Thoracic aorta (tissue), 2 donors: ENCODE results near the gene ENOX1. TPM values are rescaled to one million over a fixed set of nuclear protein-coding genes. Genes with fewer than 3 reads are reported as not detected.

Source experiments
- ATAC-seq: fragments of 150-250 bp; one replicate; pipeline ENCODE4 v1.8.0; 2017; ENCODE audit warnings: low read depth; ENCODE audit not compliant: insufficient number of reproducible peaks, low FRiP score
- DNase-seq: peaks from one replicate; pipeline ENCODE4 v3.0.0-alpha.2; 2020; ENCODE audit warnings: low spot score
- H3K27ac ChIP-seq, 2 donors: fragments of 200-600 bp; sonication (generic); 1 replicate in 1 of 2; 2 replicates in 1 of 2; pipeline ENCODE4 v1.5.1; 2016; ENCODE audit warnings: mild to moderate bottlenecking in 2 of 2, moderate library complexity in 2 of 2
- H3K27me3 ChIP-seq: fragments of 200-600 bp; sonication (generic); replicated peaks from 2 replicates; pipeline ENCODE4 v1.6.0; 2016; ENCODE audit warnings: mild to moderate bottlenecking; ENCODE audit not compliant: insufficient read depth
- H3K36me3 ChIP-seq: fragments of 200-600 bp; sonication (generic); one replicate; pipeline ENCODE4 v1.5.1; 2016
- H3K4me1 ChIP-seq, 2 donors: fragments of 200-600 bp; sonication (generic); 1 replicate in 1 of 2; 2 replicates in 1 of 2; pipeline versions ENCODE4 v1.5.1 to v1.6.0; 2016; ENCODE audit warnings: low read depth in 2 of 2, mild to moderate bottlenecking in 1 of 2; ENCODE audit not compliant: control insufficient read depth in 1 of 2
- H3K4me3 ChIP-seq: fragments of 200-600 bp; sonication (generic); 2 replicates; pipeline ENCODE4 v1.5.1; 2016; ENCODE audit warnings: mild to moderate bottlenecking
- H3K9me3 ChIP-seq: fragments of 200-600 bp; sonication (generic); 2 replicates; pipeline ENCODE4 v1.5.1; 2016
- total RNA-seq, 2 donors: library from RNA; depleted of rRNA; stranded (reverse); fragments of >200 nt; gene quantifications; one replicate each; pipeline versions ENCODE4 v1.1.0 to v1.2.3, GENCODE V29; 2016
- TF ChIP-seq, protein P1 (sequence below): fragments of 200-600 bp; sonication (generic); IDR thresholded peaks from one replicate; pipeline ENCODE4 v1.5.1; 2019; ENCODE audit warnings: antibody characterized with exemption

ENOX1 gene
- total RNA-seq, 2 donors from 2014 or later = 0.41 to 2.3 TPM

DNA sequence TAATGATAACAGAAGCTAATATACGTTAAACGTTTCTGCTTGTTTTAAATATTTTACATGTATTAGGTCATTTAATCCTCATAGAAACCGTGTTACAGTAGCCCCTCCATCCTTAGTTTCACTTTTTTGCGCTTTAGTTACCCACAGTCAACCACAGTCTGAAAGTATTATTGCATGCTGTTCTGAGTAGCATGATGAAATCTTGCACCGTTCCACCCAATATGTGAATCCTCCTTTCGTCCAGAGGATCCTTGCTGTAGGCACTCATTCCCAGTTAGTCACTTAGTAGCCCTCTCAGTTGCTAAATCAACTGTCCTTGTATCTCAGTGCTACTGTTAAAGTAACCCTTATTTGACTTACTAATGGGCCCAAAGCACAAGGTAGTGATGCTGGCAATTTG lies 257.8 kb downstream of the ENOX1 start:
- Histone ChIP-seq H3K27me3 (no peaks in the 10 kb centered on the region), H3K4me1 (no peaks in the 10 kb centered on the region), H3K4me3 (no peak overlapping the region), H3K36me3 (no peaks in the 10 kb centered on the region), H3K9me3 (no peaks in the 10 kb centered on the region), H3K27ac (no peak overlapping the region)
- DNase-seq (no peak), ATAC-seq (no peak)
- TF ChIP-seq, protein P1, sequence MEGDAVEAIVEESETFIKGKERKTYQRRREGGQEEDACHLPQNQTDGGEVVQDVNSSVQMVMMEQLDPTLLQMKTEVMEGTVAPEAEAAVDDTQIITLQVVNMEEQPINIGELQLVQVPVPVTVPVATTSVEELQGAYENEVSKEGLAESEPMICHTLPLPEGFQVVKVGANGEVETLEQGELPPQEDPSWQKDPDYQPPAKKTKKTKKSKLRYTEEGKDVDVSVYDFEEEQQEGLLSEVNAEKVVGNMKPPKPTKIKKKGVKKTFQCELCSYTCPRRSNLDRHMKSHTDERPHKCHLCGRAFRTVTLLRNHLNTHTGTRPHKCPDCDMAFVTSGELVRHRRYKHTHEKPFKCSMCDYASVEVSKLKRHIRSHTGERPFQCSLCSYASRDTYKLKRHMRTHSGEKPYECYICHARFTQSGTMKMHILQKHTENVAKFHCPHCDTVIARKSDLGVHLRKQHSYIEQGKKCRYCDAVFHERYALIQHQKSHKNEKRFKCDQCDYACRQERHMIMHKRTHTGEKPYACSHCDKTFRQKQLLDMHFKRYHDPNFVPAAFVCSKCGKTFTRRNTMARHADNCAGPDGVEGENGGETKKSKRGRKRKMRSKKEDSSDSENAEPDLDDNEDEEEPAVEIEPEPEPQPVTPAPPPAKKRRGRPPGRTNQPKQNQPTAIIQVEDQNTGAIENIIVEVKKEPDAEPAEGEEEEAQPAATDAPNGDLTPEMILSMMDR = no peak

DNA sequence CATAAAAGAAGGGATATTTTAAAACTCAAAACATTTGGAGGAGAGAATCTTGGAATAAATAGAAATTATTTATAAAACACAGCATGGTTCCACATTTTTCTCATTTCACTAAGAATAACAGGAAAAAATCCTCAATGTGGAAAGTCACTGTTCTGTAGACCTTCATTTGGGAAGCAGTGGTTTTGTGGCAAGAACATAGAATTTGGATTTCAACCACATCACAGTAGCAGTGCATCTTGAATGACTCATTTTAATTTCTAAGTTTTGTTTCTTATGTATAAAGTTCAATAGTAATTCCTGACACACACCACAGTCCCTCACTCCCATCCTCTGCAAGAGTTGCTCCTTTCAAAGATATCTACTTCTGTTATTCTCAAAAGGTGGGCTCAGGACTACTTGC lies 264.0 kb downstream of the ENOX1 start:
- Histone ChIP-seq H3K4me3 (no peak overlapping the region), H3K4me1 (no peaks in the 10 kb centered on the region), H3K27ac (no peak overlapping the region), H3K27me3 (no peaks in the 10 kb centered on the region), H3K9me3 (no peaks in the 10 kb centered on the region), H3K36me3 (no peaks in the 10 kb centered on the region)
- ATAC-seq (no peak), DNase-seq (no peak)
- TF ChIP-seq, protein P1 = no peak

DNA sequence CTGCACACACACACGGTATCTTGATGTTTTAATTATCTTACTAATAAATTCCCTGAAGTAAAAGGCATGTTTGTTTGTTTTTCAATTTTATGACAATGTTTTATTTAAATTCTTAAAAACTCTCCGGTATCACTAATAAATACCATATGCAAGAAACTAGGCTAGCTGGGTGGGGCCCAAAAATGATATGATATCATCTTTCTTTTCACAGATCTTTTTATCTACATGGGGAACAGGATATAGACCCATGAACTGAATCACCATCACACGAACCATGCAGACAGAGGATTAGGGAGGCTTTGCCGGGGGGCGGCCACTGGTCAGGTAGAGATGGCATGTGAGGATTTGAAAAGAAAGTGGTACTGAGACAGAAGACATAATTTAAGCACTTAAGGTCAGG lies 266.4 kb downstream of the ENOX1 start:
- DNase-seq = no peak
- Histone ChIP-seq H3K36me3 (no peaks in the 10 kb centered on the region), H3K27me3 (no peaks in the 10 kb centered on the region), H3K4me3 (no peak overlapping the region), H3K4me1 (peaks cover 0 to 16% of the 10 kb centered on the region in 2 donors), H3K9me3 (no peaks in the 10 kb centered on the region), H3K27ac (no peak overlapping the region)
- TF ChIP-seq, protein P1 = no peak
- ATAC-seq = no peak

DNA sequence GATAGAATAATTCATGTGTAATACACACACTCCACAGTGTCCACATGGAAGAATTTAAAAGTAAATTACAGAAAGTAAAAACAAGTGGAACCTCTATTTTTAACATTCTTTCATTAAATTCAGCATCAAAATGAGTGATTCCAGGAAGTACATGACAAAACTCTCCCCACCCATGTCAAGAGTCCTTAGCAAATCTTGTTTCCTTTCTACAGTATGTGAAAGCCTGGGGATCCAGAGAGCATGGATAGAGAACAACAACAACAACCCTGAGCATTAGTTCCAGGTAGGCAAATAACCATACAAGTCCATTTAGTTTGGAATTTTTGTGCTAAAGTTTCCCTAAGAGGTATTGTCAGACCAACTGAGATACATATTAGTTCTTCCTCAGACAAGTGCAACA lies 267.9 kb downstream of the ENOX1 start:
- DNase-seq (no peak), ATAC-seq (no peak)
- peaks cover 6 to 31% of the 10 kb centered on the region in 2 donors for H3K4me1 ChIP-seq
- no peaks in the 10 kb centered on the region for H3K27me3 ChIP-seq
- H3K36me3 ChIP-seq = no peaks in the 10 kb centered on the region
- no peak overlapping the region for H3K4me3 ChIP-seq
- no peaks in the 10 kb centered on the region for H3K9me3 ChIP-seq
- H3K27ac ChIP-seq = no peak overlapping the region
- TF ChIP-seq, protein P1 = no peak

DNA sequence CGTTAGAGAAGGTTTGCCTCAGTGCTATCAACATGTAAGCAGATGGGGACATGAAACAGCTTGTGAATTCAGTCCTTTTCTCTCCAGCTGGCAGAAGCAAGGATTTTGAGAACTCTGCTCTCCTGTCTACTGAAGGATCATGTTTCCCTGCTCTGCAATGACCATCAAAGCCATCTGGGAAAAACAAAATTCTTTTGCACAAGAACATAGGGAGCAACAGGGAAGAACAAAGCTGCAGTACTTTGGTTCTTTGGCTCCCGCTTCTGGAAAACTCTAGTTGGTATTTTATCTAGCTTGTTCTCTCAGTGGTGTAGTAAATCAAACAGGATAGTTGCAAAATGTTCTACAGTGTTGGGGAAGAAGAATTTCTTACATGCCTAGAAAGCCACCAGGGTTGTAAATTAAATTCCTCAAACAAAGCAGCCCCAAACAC lies 270.4 kb downstream of the ENOX1 start:
- Histone ChIP-seq H3K27ac (peak overlapping the region in 1 of 2 donors; percentile 10), H3K27me3 (no peaks in the 10 kb centered on the region), H3K9me3 (no peaks in the 10 kb centered on the region), H3K36me3 (no peaks in the 10 kb centered on the region), H3K4me3 (no peak overlapping the region), H3K4me1 (peaks cover 10 to 54% of the 10 kb centered on the region in 2 donors)
- DNase-seq (no peak), ATAC-seq (no peak)
- TF ChIP-seq, protein P1 = no peak
